B cell (primary cell): ENCODE measurements around the gene CTNNA3.

ENCODE experiments used
- CTCF ChIP-seq: fragments of 200-600 bp; IDR thresholded peaks from one replicate; pipeline ENCODE4 v1.8.0; 2022; ENCODE audit warnings: antibody characterized with exemption, mild to moderate bottlenecking
- EZH2 ChIP-seq: IDR thresholded peaks from 2 replicates; pipeline ENCODE4 v1.6.1; 2012; ENCODE audit warnings: borderline replicate concordance, low read depth, mild to moderate bottlenecking, moderate library complexity, low read length; ENCODE audit not compliant: insufficient read depth, poor library complexity, severe bottlenecking

DNA sequence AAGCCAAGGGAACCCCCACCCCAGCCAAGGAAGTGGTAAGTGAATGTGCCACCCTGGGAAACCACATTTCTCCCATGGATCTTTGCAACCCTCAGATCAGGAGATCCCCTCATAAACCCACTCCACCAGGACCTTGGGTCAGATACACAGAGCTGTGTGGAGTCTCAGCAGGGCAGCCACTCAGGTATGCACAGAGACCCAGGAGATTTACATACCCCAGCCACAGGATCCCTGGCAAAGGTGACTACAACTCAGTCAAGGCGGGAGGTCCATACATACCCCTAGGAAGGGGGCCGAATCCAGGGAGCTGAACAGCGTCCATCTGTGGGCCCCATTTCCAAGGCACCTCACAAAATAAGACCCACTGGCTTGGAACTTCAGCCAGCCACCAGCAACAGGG lies 293.4 kb downstream of the CTNNA3 start:
- TF ChIP-seq CTCF (no peak), EZH2 (no peak)
